ENCODE measurements around the gene CES3. TPM values are rescaled to one million over a fixed set of nuclear protein-coding genes. Genes with fewer than 3 reads are reported as not detected.
A peak's percentile ranks its signal among the peaks of the same experiment; 100 is the strongest.

The CES3 gene
- total and polyA plus RNA-seq, 9 of the 15 experiments (the other 6 are each of a cell fraction or from before 2014, with no cell fraction given): 0.06 to 2.2 (median 0.68) TPM

GRCh38 chr16:66939366-66939765 lies 21.7 kb upstream of the CES3 start:
- ATAC-seq (no peak), DNase-seq (ENCODE audit: extremely low read depth in 1 of 4, low spot score in 3 of 4) (no peak), FAIRE-seq (no peak)
- no peak overlapping the region for H3K27ac ChIP-seq (ENCODE audit: extremely low read depth, low read depth, low read length)
- in situ Hi-C loops (cut with MboI): no loop called here
- peak overlapping the region in 1 of 2 experiments; percentile 73; a peak in 1 of 4 replicates for H3K9ac ChIP-seq (ENCODE audit: insufficient read depth in 1 of 2, low read depth in 2 of 2, low read length in 2 of 2)
- H3K4me2 ChIP-seq (ENCODE audit: insufficient read depth, low read length): no peak overlapping the region
- no TSS peak for BruUV-seq (replicated peaks)
- no peak overlapping the region for H2AFZ ChIP-seq (ENCODE audit: low read depth, low read length)
- peaks cover 79% of the 10 kb centered on the region; the same call in 2 of the 3 replicates for H3K36me3 ChIP-seq (ENCODE audit: control insufficient read depth, insufficient read depth, low read length)
- no peak overlapping the region for H3K4me3 ChIP-seq
- no peaks in the 10 kb centered on the region for H3K27me3 ChIP-seq (ENCODE audit: control insufficient read depth in 2 of 2, insufficient read depth in 2 of 2, low read length in 2 of 2)
- H4K20me1 ChIP-seq (replicated peaks; ENCODE audit: control insufficient read depth, insufficient read depth, low read length): 0 out of 2 replicates have a peak, but pooled peaks cover 5% of the 10 kb centered on the region
- peaks cover 7 to 30% of the 10 kb centered on the region in 2 experiments for H3K4me1 ChIP-seq (replicated peaks in 1 of 2; ENCODE audit: control insufficient read depth in 2 of 2, insufficient read depth in 2 of 2, low read length in 2 of 2)
- POLR2A ChIA-PET: interaction anchor here (0.6 to 1.0 kb wide), 3 partner anchors 11 to 39 kb away, joined by 3 read pairs; no protein-coding TSS in a partner anchor
- CTCF ChIA-PET (ENCODE audit: low intra/inter-chr PET ratio): no interaction called here
- H3K9me3 ChIP-seq (replicated peaks; ENCODE audit: control insufficient read depth, insufficient read depth, low read depth, low read length): no peaks in the 10 kb centered on the region
- TF ChIP-seq ATF2 (CRISPR knock-in tag; IDR thresholded peaks at IDR 0.05): no peak
- TF ChIP-seq GTF2F1 (IDR thresholded peaks at IDR 0.05; ENCODE audit: low read depth, low read length): no peak
- TF ChIP-seq ERF (CRISPR knock-in tag; IDR thresholded peaks at IDR 0.05): no peak
- no peak for TF ChIP-seq HBP1 (CRISPR knock-in tag; IDR thresholded peaks at IDR 0.05)
- TF ChIP-seq HDAC8 (tag; IDR thresholded peaks at IDR 0.05): no peak
- no peak for TF ChIP-seq FOXP1 (CRISPR knock-in tag; IDR thresholded peaks at IDR 0.05)
- TF ChIP-seq STAG1 (CRISPR knock-in tag; IDR thresholded peaks at IDR 0.05; ENCODE audit: borderline replicate concordance): no peak
- H3K9me1 ChIP-seq (ENCODE audit: control insufficient read depth, insufficient read depth, low read length): no peaks in the 10 kb centered on the region
- intact Hi-C loops (cut with micrococcal nuclease): no loop called here
- peaks cover 30% of the 10 kb centered on the region for H3K79me2 ChIP-seq (ENCODE audit: control insufficient read depth, insufficient read depth, low read length)

All from K562 (cell line).